ENCODE measurements around the gene DLGAP1. TPM values are rescaled to one million over a fixed set of nuclear protein-coding genes. Genes with fewer than 3 reads are reported as not detected.

The DLGAP1 gene
- total and polyA plus RNA-seq, 2 of the 4 experiments (the other 2 are of a cell fraction), result under 0.01 to 0.09 TPM

DNA sequence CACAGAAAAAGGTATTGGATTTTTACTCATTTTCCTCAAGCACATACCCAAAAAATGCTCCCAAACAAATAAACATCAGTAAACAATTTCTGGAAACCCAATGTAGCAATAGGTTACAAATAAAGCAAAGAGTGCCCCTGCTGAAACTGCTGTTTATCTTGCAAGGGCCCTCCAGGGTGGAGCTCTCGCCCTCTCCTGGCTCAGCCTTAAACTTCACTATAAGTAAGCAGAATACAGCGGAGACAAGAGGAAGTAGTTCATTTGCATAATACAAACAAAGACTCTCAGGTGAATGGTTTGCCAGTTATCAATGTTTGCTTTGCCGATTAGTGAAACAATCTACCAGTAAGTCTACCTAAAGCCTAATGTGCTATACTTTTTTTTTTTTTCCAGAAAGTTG lies 437.6 kb downstream of the DLGAP1 start:
- H3K4me2 ChIP-seq (ENCODE audit: low read depth, low read length), result no peak overlapping the region
- no peak overlapping the region for H2BK15ac ChIP-seq (ENCODE audit: low read depth, low read length)
- no peak overlapping the region for H2AK9ac ChIP-seq (replicated peaks; ENCODE audit: low read depth, low read length, poor library complexity)
- ATAC-seq (ENCODE audit: low read depth) (no peak), DNase-seq (peak; percentile 2)
- no TSS peak for BruUV-seq (replicated peaks)
- H3K4me3 ChIP-seq (ENCODE audit: insufficient read depth, low read depth, low read length), result no peak overlapping the region
- no peak overlapping the region for H3K14ac ChIP-seq (replicated peaks; ENCODE audit: low read depth, low read length)
- no peak overlapping the region for H3K4ac ChIP-seq (ENCODE audit: low read depth, low read length)
- H3K18ac ChIP-seq (ENCODE audit: low read depth, low read length), result no peak overlapping the region
- H3K27ac ChIP-seq (ENCODE audit: insufficient read depth, low read length), result no peak overlapping the region
- no peak overlapping the region for H4K8ac ChIP-seq (ENCODE audit: low read depth in 2 of 2, low read length in 2 of 2)
- no peak overlapping the region for H4K91ac ChIP-seq (ENCODE audit: insufficient read depth, low read depth, low read length)
- H2BK120ac ChIP-seq (ENCODE audit: low read depth, low read length), result no peak overlapping the region
- no peak overlapping the region for H3K23ac ChIP-seq (ENCODE audit: low read depth, low read length)
- no peaks in the 10 kb centered on the region for H3K9me1 ChIP-seq (ENCODE audit: insufficient read depth, low read length)
- H2AK5ac ChIP-seq (ENCODE audit: low read depth, low read length), result no peak overlapping the region
- in situ Hi-C loops (cut with MboI; ENCODE audit: low sequenced_read_pairs), result no loop called here
- TF ChIP-seq, protein P1, sequence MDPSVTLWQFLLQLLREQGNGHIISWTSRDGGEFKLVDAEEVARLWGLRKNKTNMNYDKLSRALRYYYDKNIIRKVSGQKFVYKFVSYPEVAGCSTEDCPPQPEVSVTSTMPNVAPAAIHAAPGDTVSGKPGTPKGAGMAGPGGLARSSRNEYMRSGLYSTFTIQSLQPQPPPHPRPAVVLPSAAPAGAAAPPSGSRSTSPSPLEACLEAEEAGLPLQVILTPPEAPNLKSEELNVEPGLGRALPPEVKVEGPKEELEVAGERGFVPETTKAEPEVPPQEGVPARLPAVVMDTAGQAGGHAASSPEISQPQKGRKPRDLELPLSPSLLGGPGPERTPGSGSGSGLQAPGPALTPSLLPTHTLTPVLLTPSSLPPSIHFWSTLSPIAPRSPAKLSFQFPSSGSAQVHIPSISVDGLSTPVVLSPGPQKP (IDR thresholded peaks at IDR 0.05; ENCODE audit: borderline replicate concordance, low read depth, low read length), result no peak
- no peak for TF ChIP-seq MAFK (IDR thresholded peaks at IDR 0.05; ENCODE audit: low read depth, low read length)
- TF ChIP-seq CHD1 (IDR thresholded peaks at IDR 0.05; ENCODE audit: low read depth, low read length), result no peak
- TF ChIP-seq RAD21 (IDR thresholded peaks at IDR 0.05; ENCODE audit: low read length), result no peak
- TF ChIP-seq CEBPB (IDR thresholded peaks at IDR 0.05; ENCODE audit: low read depth, low read length), result no peak
- no peak for TF ChIP-seq SMC3 (IDR thresholded peaks at IDR 0.05; ENCODE audit: low read depth, low read length)
- no peak for TF ChIP-seq MAZ (IDR thresholded peaks at IDR 0.05; ENCODE audit: borderline replicate concordance, low read depth, low read length)
- TF ChIP-seq, protein P2, sequence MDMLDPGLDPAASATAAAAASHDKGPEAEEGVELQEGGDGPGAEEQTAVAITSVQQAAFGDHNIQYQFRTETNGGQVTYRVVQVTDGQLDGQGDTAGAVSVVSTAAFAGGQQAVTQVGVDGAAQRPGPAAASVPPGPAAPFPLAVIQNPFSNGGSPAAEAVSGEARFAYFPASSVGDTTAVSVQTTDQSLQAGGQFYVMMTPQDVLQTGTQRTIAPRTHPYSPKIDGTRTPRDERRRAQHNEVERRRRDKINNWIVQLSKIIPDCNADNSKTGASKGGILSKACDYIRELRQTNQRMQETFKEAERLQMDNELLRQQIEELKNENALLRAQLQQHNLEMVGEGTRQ (IDR thresholded peaks at IDR 0.05; ENCODE audit: low read depth, low read length), result no peak
- TF ChIP-seq FOS (IDR thresholded peaks at IDR 0.05; ENCODE audit: low read depth, low read length), result no peak
- TF ChIP-seq NFE2L2 (IDR thresholded peaks at IDR 0.05; ENCODE audit: low read depth, low read length), result no peak
- CTCF ChIA-PET, result no interaction called here
- H3K9me3 ChIP-seq (ENCODE audit: control insufficient read depth, insufficient read depth, low read length), result no peaks in the 10 kb centered on the region
- no peak overlapping the region for H3K56ac ChIP-seq (ENCODE audit: extremely low read depth, insufficient read depth, low read length)
- H3K4me1 ChIP-seq (ENCODE audit: control insufficient read depth, insufficient read depth, low read length), result 0 out of 2 replicates have a peak, but pooled peaks cover 2% of the 10 kb centered on the region
- H3K79me1 ChIP-seq (ENCODE audit: low read depth in 1 of 2, low read length in 2 of 2), result no peaks in the 10 kb centered on the region
- no peak overlapping the region for H3K9ac ChIP-seq (ENCODE audit: low read depth, low read length)
- no peaks in the 10 kb centered on the region for H3K36me3 ChIP-seq (ENCODE audit: control insufficient read depth, insufficient read depth, low read length)
- no peak overlapping the region for H2BK20ac ChIP-seq (ENCODE audit: low read depth, low read length)
- no CpG with 5 or more reads among the region's 3 CpGs for WGBS, 2 experiments (ENCODE audit: extremely low coverage in 2 of 2, insufficient read length in 1 of 2)
- no peaks in the 10 kb centered on the region for H4K20me1 ChIP-seq (ENCODE audit: insufficient read depth, low read length)
- dilution Hi-C loops (cut with HindIII; ENCODE audit: low sequenced_read_pairs, unreplicated experiment), result no loop called here
- peaks cover 5% of the 10 kb centered on the region for H3K27me3 ChIP-seq (ENCODE audit: control insufficient read depth, insufficient read depth, low read length)
- no peak overlapping the region for H4K5ac ChIP-seq (ENCODE audit: low read depth, low read length)
- no peak overlapping the region for H2AFZ ChIP-seq (replicated peaks; ENCODE audit: low read length, poor library complexity)
- H2BK5ac ChIP-seq (ENCODE audit: low read depth, low read length, poor library complexity, severe bottlenecking), result no peak overlapping the region
- POLR2A ChIA-PET (ENCODE audit: unreplicated experiment), result no interaction called here
- intact Hi-C loops (cut with micrococcal nuclease), result no loop called here
